Body of pancreas (tissue), 4 donors: ENCODE results near the gene PNMA8C. TPM values are rescaled to one million over a fixed set of nuclear protein-coding genes. Genes with fewer than 3 reads are reported as not detected.
A peak's percentile ranks its signal among the peaks of the same experiment; 100 is the strongest.

ENCODE experiments used
- ATAC-seq: fragments of 150-250 bp; one replicate; pipeline ENCODE4 v1.9.1; 2016
- DNase-seq, 4 donors: peaks; one replicate each; pipeline ENCODE4 v3.0.0-alpha.2; 2019
- H3K27ac ChIP-seq, 4 donors: fragments of 200-600 bp; sonication (generic); 1 replicate in 3 of 4; 2 replicates in 1 of 4; pipeline versions ENCODE4 v1.5.1 to v1.6.1; 2016 to 2019; ENCODE audit warnings: mild to moderate bottlenecking in 1 of 4, mixed read lengths in 1 of 4, moderate library complexity in 1 of 4
- H3K27me3 ChIP-seq, 2 donors: fragments of 200-600 bp; sonication (generic); one replicate each; pipeline ENCODE4 v1.6.0; 2016; ENCODE audit warnings: mild to moderate bottlenecking in 1 of 2
- H3K36me3 ChIP-seq, 2 donors: fragments of 200-600 bp; sonication (generic); replicated peaks in 1 of 2; 2 replicates each; pipeline ENCODE4 v1.5.1; 2016; ENCODE audit warnings: low read depth in 2 of 2; ENCODE audit not compliant: insufficient read depth in 1 of 2
- H3K4me1 ChIP-seq: fragments of 200-600 bp; sonication (generic); one replicate; pipeline ENCODE4 v1.6.0; 2016
- H3K4me3 ChIP-seq, 2 donors: fragments of 200-600 bp; sonication (generic); 1 replicate in 1 of 2; 2 replicates in 1 of 2; pipeline ENCODE4 v1.5.1; 2016 to 2019
- H3K9me3 ChIP-seq, 3 donors: fragments of 200-600 bp; sonication (generic); 1 replicate in 2 of 3; 2 replicates in 1 of 3; pipeline ENCODE4 v1.5.1; 2016
- POLR2A ChIP-seq, 3 donors: fragments of 450-650 bp; IDR thresholded peaks; one replicate each; pipeline ENCODE4 v1.6.1; 2016; ENCODE audit warnings: antibody characterized with exemption in 3 of 3, mild to moderate bottlenecking in 2 of 3
- WGBS, 2 donors: methylation state at CpG; one replicate each; pipeline ENCODE4 v1.1.5; 2017; 5-methylcytosine and 5-hydroxymethylcytosine counted together
- intact Hi-C: fragments of 100-400 bp; cut with DNase I; formaldehyde crosslinking; loops from one replicate; pipeline ENCODE4 v1.15.1; 2023
- total RNA-seq, 2 donors: library from RNA; depleted of rRNA; stranded (reverse); fragments of >200 nt; gene quantifications; one replicate each; pipeline ENCODE4 v1.1.0, GENCODE V29; 2016
- TF ChIP-seq, protein P1 (sequence below), 7 experiments: fragments of 450-650 bp in 4 of 7; fragments of 200-600 bp in 3 of 7; sonication (generic) in 3 of 7; IDR thresholded peaks; one replicate each; pipeline ENCODE4 v1.5.1; 2016 to 2019; ENCODE audit warnings: antibody characterized with exemption in 7 of 7

Gene PNMA8C
- total RNA-seq, 2 donors from 2014 or later = not detected

DNA sequence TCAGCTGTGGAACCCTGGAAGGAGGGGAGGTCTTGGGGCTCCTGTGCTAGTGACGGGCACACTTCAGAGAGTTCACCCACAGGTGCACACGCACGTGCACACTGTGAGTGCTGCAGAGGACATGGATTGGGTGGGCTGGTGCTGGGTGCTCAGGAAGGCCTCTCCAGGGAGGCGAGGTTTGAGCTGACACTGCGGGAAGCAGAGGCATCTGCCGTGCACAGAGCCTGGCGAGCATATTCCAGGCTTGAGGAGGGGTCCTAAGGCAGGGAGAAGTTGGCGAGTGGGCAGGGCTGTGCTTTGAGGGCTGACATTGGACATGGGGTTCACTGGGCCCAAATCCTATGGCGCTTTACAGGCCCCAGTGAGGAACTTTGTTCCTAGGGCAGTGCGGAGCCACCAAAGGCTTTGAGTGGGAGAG, 41.0 kb downstream of the PNMA8C start:
- no peaks in the 10 kb centered on the region for H3K27me3 ChIP-seq
- H3K4me3 ChIP-seq = no peak overlapping the region
- DNase-seq (peak in 1 of 4 donors; percentile 5), ATAC-seq (no peak)
- peaks cover 8% of the 10 kb centered on the region for H3K4me1 ChIP-seq
- TF ChIP-seq, protein P1, sequence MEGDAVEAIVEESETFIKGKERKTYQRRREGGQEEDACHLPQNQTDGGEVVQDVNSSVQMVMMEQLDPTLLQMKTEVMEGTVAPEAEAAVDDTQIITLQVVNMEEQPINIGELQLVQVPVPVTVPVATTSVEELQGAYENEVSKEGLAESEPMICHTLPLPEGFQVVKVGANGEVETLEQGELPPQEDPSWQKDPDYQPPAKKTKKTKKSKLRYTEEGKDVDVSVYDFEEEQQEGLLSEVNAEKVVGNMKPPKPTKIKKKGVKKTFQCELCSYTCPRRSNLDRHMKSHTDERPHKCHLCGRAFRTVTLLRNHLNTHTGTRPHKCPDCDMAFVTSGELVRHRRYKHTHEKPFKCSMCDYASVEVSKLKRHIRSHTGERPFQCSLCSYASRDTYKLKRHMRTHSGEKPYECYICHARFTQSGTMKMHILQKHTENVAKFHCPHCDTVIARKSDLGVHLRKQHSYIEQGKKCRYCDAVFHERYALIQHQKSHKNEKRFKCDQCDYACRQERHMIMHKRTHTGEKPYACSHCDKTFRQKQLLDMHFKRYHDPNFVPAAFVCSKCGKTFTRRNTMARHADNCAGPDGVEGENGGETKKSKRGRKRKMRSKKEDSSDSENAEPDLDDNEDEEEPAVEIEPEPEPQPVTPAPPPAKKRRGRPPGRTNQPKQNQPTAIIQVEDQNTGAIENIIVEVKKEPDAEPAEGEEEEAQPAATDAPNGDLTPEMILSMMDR (IDR thresholded peaks at IDR 0.05) = no peak
- TF ChIP-seq POLR2A (IDR thresholded peaks at IDR 0.05) = no peak
- intact Hi-C loops = no loop called here
- 89 to 93% methylated on average over 3 to 10 of the region's 10 CpGs for WGBS, 2 donors
- peaks cover 0 to 22% of the 10 kb centered on the region in 2 donors for H3K36me3 ChIP-seq
- no peaks in the 10 kb centered on the region for H3K9me3 ChIP-seq
- no peak overlapping the region for H3K27ac ChIP-seq

DNA sequence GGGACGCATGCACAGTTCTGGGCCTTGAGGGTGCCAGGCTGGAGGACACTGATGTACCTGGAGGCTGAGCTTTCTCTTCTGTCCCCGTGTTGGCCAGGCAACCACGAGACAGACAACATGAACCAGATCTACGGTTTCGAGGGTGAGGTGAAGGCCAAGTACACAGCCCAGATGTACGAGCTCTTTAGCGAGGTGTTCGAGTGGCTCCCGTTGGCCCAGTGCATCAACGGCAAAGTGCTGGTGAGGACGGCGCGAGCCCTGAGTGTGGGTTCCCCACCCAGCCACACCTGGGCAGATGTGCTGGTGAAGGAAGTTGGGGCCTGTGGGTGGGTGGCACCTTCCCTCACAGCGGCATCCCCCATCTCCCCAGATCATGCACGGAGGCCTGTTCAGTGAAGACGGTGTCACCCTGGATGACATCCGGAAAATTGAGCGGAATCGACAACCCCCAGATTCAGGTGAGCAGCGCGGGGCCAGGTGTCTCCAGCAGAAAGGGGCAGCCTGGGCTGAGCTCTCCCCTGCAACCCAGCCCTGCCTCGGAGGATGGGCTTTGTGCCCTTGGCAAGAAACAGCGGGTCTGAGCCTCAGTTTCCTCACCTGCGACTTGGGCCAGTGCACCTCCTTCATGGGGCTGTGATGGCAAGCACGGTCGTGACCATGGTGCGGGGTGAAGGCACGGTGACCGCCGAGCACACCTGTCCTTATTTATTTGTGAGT, 41.6 kb downstream of the PNMA8C start:
- peaks cover 8% of the 10 kb centered on the region for H3K4me1 ChIP-seq
- no peak for TF ChIP-seq POLR2A (IDR thresholded peaks at IDR 0.05)
- TF ChIP-seq, protein P1 (IDR thresholded peaks at IDR 0.05) = no peak
- H3K27me3 ChIP-seq = no peaks in the 10 kb centered on the region
- ATAC-seq (no peak), DNase-seq (peak in 1 of 4 donors; percentile 8)
- H3K9me3 ChIP-seq = no peaks in the 10 kb centered on the region
- H3K27ac ChIP-seq = no peak overlapping the region
- 94% methylated on average over 30 of the region's 30 CpGs; no CpG with 5 or more reads in 1 of the 2 donors for WGBS, 2 donors
- H3K36me3 ChIP-seq = peaks cover 0 to 22% of the 10 kb centered on the region in 2 donors
- intact Hi-C loops = no loop called here
- no peak overlapping the region for H3K4me3 ChIP-seq

DNA sequence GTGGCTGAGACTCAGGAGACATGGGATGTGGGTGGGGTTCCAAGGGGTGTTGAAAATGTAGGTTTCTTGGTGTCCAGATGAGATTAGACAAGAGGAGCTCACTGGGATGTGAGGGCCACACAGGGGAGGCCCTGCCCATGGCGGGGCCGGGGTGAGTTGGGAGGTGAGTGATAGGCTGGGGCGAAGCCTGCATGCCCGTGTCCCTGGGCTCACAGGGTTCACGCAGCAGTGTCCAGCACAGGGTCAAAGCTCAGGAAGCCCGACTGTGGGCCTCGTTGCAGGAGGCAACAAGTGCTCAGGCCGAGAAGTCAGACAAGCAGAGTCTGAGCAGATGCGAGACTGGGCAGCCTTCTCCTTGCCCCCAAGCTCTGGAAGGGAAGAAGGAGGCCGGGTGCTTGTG, 42.6 kb downstream of the PNMA8C start:
- Histone ChIP-seq H3K27ac (no peak overlapping the region), H3K9me3 (no peaks in the 10 kb centered on the region), H3K36me3 (peaks cover 0 to 25% of the 10 kb centered on the region in 2 donors), H3K4me1 (peaks cover 8% of the 10 kb centered on the region), H3K4me3 (no peak overlapping the region), H3K27me3 (no peaks in the 10 kb centered on the region)
- ATAC-seq (no peak), DNase-seq (peak in 2 of 4 donors; percentile 4 to 7)
- intact Hi-C loops = no loop called here
- WGBS, 2 donors = 95 to 99% methylated on average over 9 to 10 of the region's 10 CpGs
- no peak for TF ChIP-seq POLR2A (IDR thresholded peaks at IDR 0.05)
- TF ChIP-seq, protein P1 (IDR thresholded peaks at IDR 0.05) = no peak

DNA sequence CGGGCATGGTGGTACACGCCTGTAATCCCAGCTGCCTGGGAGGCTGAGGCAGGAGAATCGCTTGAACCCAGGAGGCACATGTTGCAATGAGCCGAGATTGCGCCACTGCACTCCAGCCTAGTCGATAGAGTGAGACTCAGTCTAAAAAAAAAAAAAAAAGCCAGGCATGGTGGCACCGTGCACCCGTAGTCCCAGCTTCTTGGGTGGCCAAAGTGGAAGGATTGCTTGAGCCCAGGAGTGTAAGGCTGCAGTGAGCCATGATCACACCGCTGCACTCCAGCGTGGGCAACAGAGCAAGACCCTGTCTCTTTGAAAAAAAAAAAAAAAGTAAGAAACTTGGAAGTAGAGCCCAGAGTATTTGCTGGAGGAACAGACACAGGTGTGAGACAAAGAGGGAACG, 43.1 kb downstream of the PNMA8C start:
- intact Hi-C loops = no loop called here
- H3K36me3 ChIP-seq = peaks cover 0 to 25% of the 10 kb centered on the region in 2 donors

More for the DNA sequence above, 43.1 kb downstream of the PNMA8C start:
- no peaks in the 10 kb centered on the region for H3K9me3 ChIP-seq
- WGBS, 2 donors = 90 to 96% methylated on average over 11 of the region's 11 CpGs
- H3K27me3 ChIP-seq = no peaks in the 10 kb centered on the region
- no peak overlapping the region for H3K4me3 ChIP-seq
- peaks cover 8% of the 10 kb centered on the region for H3K4me1 ChIP-seq
- ATAC-seq (no peak), DNase-seq (peak in 2 of 4 donors; percentile 3 to 4)
- H3K27ac ChIP-seq = no peak overlapping the region
- TF ChIP-seq POLR2A (IDR thresholded peaks at IDR 0.05) = no peak
- TF ChIP-seq, protein P1 (IDR thresholded peaks at IDR 0.05) = no peak
